Stimulated activated CD4-positive, alpha-beta T cell treated with anti-CD3 and anti-CD28 coated beads, Interleukin-15, amount 100 ng/mL, for 1 hour (primary cell): ENCODE results near the gene SRP14.
"Not testable (repeated sequence)": the region's sequence is repeated elsewhere in the genome, so short reads cannot be mapped to it uniquely, and the experiment has no call there.

ENCODE experiments used
- DNase-seq, 2 donors: peaks; one replicate each; pipeline ENCODE4 v3.0.0-alpha.2; 2020; ENCODE audit warnings: low read depth in 1 of 2, low spot score in 1 of 2

Gene SRP14

GRCh38 chr15:40051616-40052415, 12.8 kb upstream of the SRP14 start:
- no peak for DNase-seq

- no peak for DNase-seq
These were observed 11.9 kb upstream of the SRP14 start for GRCh38 chr15:40050788-40051470.

GRCh38 chr15:40048926-40049475, 10.0 kb upstream of the SRP14 start:
- no peak for DNase-seq

GRCh38 chr15:40048211-40048792, 9.3 kb upstream of the SRP14 start:
- DNase-seq, result no peak

GRCh38 chr15:40047415-40048210, 8.6 kb upstream of the SRP14 start:
- no peak for DNase-seq

GRCh38 chr15:40046721-40047414, 7.9 kb upstream of the SRP14 start:
- DNase-seq, result no peak

- no peak for DNase-seq
These were observed 6.7 kb upstream of the SRP14 start for GRCh38 chr15:40045572-40046217.

GRCh38 chr15:40044717-40045571, 6.0 kb upstream of the SRP14 start:
- DNase-seq, result peak; percentile 60 to 81

- DNase-seq, result no peak
These were observed 5.1 kb upstream of the SRP14 start for GRCh38 chr15:40043927-40044716.

- DNase-seq, result no peak
These were observed 3.9 kb upstream of the SRP14 start for GRCh38 chr15:40042791-40043320.

- DNase-seq, result no peak
These were observed 1.8 kb upstream of the SRP14 start for GRCh38 chr15:40040770-40041169.

- DNase-seq, result no peak
These were observed 1.3 kb upstream of the SRP14 start for GRCh38 chr15:40040293-40040635.

- DNase-seq, result no peak
These were observed 725 bp downstream of the SRP14 start for GRCh38 chr15:40038275-40038637.

- no peak for DNase-seq
These were observed 1.3 kb downstream of the SRP14 start for GRCh38 chr15:40037721-40038120.

- not testable (repeated sequence) for DNase-seq
These were observed 3.8 kb downstream of the SRP14 start for GRCh38 chr15:40035182-40035581.

- DNase-seq, result no peak
These were observed 4.6 kb downstream of the SRP14 start for GRCh38 chr15:40034186-40034946.

- no peak for DNase-seq
These were observed 6.7 kb downstream of the SRP14 start for GRCh38 chr15:40032125-40032839.
